ENCODE results near the gene RERE. TPM values are rescaled to one million over a fixed set of nuclear protein-coding genes. Genes with fewer than 3 reads are reported as not detected.

RERE gene
- total RNA-seq, 1 donor from 2014 or later: 88.5 TPM

DNA sequence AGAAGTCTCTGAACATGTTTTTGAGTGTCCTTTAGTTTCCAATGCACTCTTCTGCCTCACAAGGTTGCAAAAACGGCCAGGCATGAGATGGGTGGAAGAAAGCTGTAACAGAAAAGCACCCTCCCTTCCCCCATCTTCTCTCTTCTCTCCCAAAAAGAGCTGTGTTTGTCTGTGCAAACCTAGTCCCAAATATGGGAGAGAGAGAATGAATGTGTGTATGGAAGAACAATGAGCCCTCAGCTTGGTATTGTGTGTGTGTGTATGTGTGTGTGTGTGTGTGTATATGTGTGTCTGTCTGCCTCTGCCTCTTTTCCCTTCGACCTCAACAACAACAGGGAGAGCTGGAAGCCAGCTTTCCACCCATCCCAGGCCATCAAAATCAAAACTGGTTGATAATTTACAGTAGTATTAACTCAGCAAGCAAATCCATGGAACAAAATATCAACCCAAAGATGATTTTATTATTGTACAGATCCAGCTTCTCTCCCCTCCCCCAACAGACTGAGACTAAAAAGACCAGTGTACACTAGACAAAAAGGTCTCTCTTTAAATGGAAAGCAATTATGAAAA is 1.8 kb downstream of the RERE start:
- Histone ChIP-seq H3K36me3 (no peaks in the 10 kb centered on the region), H3K27ac (no peak overlapping the region), H3K9me3 (no peaks in the 10 kb centered on the region), H3K4me1 (peaks cover 43% of the 10 kb centered on the region), H3K27me3 (ENCODE audit: low read depth) (no peaks in the 10 kb centered on the region), H3K4me3 (peak overlapping the region; percentile 89)
- ATAC-seq (no peak), DNase-seq (no peak)
- intact Hi-C loops (cut with DNase I): no loop called here
- TF ChIP-seq, protein P1, sequence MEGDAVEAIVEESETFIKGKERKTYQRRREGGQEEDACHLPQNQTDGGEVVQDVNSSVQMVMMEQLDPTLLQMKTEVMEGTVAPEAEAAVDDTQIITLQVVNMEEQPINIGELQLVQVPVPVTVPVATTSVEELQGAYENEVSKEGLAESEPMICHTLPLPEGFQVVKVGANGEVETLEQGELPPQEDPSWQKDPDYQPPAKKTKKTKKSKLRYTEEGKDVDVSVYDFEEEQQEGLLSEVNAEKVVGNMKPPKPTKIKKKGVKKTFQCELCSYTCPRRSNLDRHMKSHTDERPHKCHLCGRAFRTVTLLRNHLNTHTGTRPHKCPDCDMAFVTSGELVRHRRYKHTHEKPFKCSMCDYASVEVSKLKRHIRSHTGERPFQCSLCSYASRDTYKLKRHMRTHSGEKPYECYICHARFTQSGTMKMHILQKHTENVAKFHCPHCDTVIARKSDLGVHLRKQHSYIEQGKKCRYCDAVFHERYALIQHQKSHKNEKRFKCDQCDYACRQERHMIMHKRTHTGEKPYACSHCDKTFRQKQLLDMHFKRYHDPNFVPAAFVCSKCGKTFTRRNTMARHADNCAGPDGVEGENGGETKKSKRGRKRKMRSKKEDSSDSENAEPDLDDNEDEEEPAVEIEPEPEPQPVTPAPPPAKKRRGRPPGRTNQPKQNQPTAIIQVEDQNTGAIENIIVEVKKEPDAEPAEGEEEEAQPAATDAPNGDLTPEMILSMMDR (IDR thresholded peaks at IDR 0.05): no peak

DNA sequence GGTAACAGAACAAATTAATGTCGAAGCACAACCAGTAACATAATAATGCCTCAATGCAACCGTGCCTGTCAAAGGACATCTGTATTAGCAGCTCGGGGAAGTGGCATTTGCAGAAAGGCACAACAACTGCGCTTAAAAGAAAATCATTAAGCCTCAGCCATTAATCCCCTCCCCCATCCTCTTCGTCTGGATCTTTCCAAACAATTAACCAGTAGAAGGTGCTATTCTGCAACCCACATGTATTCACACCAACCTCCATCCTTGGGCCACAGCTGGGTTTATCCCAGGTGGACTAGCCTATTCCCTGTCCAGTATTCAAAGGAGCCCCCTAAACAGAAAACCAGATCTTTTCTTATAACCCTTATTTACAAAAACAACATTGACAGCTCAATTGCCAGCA is 2.6 kb downstream of the RERE start:
- ATAC-seq (no peak), DNase-seq (no peak)
- H3K36me3 ChIP-seq: no peaks in the 10 kb centered on the region
- H3K27ac ChIP-seq: peak overlapping the region; percentile 28
- H3K27me3 ChIP-seq (ENCODE audit: low read depth): no peaks in the 10 kb centered on the region
- intact Hi-C loops (cut with DNase I): no loop called here
- no peak overlapping the region for H3K4me3 ChIP-seq
- peaks cover 43% of the 10 kb centered on the region for H3K4me1 ChIP-seq
- no peaks in the 10 kb centered on the region for H3K9me3 ChIP-seq
- TF ChIP-seq, protein P1 (IDR thresholded peaks at IDR 0.05): no peak

DNA sequence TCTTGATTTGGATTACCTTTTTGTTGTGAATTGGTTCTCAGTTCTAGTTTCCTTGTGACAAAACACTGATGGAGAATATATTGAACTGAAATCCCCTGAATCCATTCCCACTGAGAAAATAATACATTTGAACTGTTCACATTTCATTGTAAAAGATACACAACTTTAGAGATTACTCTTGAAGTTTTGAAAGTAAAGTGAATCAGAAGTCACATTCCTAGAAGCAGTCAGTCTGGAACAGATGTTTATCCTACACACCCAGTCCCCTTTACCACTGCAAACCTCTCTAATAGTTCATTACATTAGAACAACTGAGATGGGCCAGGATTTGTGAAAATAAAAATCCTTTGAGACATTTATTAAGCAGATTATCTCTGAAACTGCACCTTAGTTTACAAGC is 3.4 kb downstream of the RERE start:
- Histone ChIP-seq H3K4me3 (no peak overlapping the region), H3K9me3 (no peaks in the 10 kb centered on the region), H3K27me3 (ENCODE audit: low read depth) (no peaks in the 10 kb centered on the region), H3K36me3 (no peaks in the 10 kb centered on the region), H3K4me1 (peaks cover 43% of the 10 kb centered on the region), H3K27ac (peak overlapping the region; percentile 28)
- TF ChIP-seq, protein P1 (IDR thresholded peaks at IDR 0.05): no peak
- intact Hi-C loops (cut with DNase I): no loop called here
- ATAC-seq (no peak), DNase-seq (no peak)

DNA sequence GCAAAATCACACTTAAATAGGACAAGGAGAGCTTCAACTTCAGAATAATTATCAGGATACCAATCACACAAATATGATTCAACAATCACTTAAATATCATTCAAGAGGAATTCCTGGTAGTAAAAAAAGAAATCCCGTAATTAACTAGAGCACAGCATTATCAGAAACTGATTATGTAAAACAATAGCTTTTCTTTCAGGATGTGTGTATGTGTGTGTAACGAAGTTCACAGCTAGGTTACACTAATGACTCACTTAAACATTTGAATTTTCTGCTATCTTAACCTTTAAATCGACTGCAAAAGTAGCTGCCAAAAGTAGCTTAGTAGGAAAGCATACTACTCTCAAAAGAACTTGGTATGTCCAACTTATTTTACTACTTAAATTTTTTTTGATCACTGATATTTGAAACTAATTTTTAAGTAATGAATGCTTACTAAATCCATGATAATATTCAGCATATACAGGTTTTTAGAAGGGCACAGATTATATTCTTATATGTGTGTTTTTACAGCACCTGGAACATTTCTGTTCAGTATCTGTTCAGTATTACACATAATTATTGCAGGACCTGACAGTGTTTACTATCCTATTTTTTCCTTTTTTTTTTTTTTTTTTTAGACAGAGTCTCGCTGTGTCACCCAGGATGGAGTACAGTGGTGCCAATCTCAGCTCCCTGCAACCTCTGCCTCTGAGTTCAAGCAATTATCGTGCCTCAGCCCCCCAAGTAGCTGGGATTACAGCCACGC is 4.2 kb downstream of the RERE start:
- peaks cover 36% of the 10 kb centered on the region for H3K4me1 ChIP-seq
- H3K27ac ChIP-seq: no peak overlapping the region
- TF ChIP-seq, protein P1 (IDR thresholded peaks at IDR 0.05): no peak
- DNase-seq (no peak), ATAC-seq (no peak)
- H3K27me3 ChIP-seq (ENCODE audit: low read depth): no peaks in the 10 kb centered on the region
- intact Hi-C loops (cut with DNase I): no loop called here
- H3K9me3 ChIP-seq: no peaks in the 10 kb centered on the region
- H3K4me3 ChIP-seq: no peak overlapping the region
- no peaks in the 10 kb centered on the region for H3K36me3 ChIP-seq

DNA sequence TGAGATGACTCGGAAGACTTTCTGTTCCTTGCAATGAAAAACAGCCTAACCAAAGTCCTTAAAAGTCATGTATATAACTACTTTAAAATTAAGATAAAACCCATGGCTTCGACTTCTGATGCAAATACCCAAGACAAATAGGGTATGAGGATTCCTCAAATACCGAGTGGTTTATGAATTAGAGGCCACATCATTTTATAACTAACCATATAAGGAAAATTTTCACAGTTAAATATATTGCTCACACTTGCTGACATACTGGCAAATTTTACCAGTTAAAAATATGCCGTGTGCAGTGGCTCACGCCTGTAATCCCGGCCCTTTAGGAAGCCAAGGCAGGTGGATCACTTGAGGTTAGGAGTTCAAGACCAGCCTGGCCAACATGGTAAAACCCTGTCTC is 5.4 kb downstream of the RERE start:
- no peaks in the 10 kb centered on the region for H3K9me3 ChIP-seq
- ATAC-seq (no peak), DNase-seq (no peak)
- H3K4me3 ChIP-seq: no peak overlapping the region
- H3K27me3 ChIP-seq (ENCODE audit: low read depth): no peaks in the 10 kb centered on the region
- no peak overlapping the region for H3K27ac ChIP-seq
- TF ChIP-seq, protein P1 (IDR thresholded peaks at IDR 0.05): no peak
- H3K36me3 ChIP-seq: no peaks in the 10 kb centered on the region
- intact Hi-C loops (cut with DNase I): no loop called here
- H3K4me1 ChIP-seq: peaks cover 35% of the 10 kb centered on the region

Data from lower lobe of right lung (tissue), 2 donors.